ENCODE data around the gene SLCO4A1. TPM values are rescaled to one million over a fixed set of nuclear protein-coding genes. Genes with fewer than 3 reads are reported as not detected.

SLCO4A1 gene
- total and polyA plus RNA-seq, 9 of the 15 experiments (the other 6 are each of a cell fraction or from before 2014, with no cell fraction given): 1.6 to 21.9 (median 12.8) TPM

DNA sequence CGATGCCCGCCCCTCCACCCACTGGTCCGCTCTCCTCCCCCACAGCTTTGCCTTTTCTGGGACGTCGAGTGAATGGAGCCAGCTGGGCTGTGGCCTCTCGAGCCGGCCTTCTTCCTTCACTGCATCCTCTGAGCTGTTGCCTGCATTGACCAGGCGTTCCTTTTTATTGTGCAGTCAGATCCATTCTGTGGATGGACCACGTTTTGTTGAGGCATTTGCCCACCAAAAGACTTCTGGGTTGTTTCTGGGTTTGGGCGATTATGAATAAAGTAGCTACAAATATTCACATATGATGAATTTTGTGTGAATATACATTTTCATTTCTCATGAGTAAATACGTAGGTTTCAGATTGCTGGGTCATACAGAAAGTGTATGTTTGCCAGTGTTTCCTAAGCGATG lies 76.2 kb downstream of the SLCO4A1 start:
- H3K9me1 ChIP-seq (ENCODE audit: control insufficient read depth, insufficient read depth, low read length): no peaks in the 10 kb centered on the region
- no peaks in the 10 kb centered on the region for H3K79me2 ChIP-seq (ENCODE audit: control insufficient read depth, insufficient read depth, low read length)
- H3K9ac ChIP-seq (ENCODE audit: insufficient read depth in 1 of 2, low read depth in 2 of 2, low read length in 2 of 2): no peak overlapping the region
- peaks cover 0 to 16% of the 10 kb centered on the region in 2 experiments; a peak in 3 of 5 replicates for H3K4me1 ChIP-seq (replicated peaks in 1 of 2; ENCODE audit: control insufficient read depth in 2 of 2, insufficient read depth in 2 of 2, low read length in 2 of 2)
- no peak overlapping the region for H3K27ac ChIP-seq (ENCODE audit: extremely low read depth, low read depth, low read length)
- H3K4me3 ChIP-seq: no peak overlapping the region
- H3K27me3 ChIP-seq (ENCODE audit: control insufficient read depth in 2 of 2, insufficient read depth in 2 of 2, low read length in 2 of 2): peaks cover 41 to 57% of the 10 kb centered on the region in 2 experiments
- H2AFZ ChIP-seq (ENCODE audit: low read depth, low read length): no peak overlapping the region
- H3K4me2 ChIP-seq (ENCODE audit: insufficient read depth, low read length): no peak overlapping the region
- in situ Hi-C loops (cut with MboI): no loop called here
- no peak for DNase-seq (ENCODE audit: extremely low read depth in 1 of 4, low spot score in 3 of 4)
- no peak for TF ChIP-seq NBN (IDR thresholded peaks at IDR 0.05; ENCODE audit: low read depth)
- TF ChIP-seq ZNF23 (CRISPR knock-in tag; IDR thresholded peaks at IDR 0.05): no peak
- no peak for TF ChIP-seq CREM (IDR thresholded peaks at IDR 0.05; ENCODE audit: low read depth)
- TF ChIP-seq, protein P1, sequence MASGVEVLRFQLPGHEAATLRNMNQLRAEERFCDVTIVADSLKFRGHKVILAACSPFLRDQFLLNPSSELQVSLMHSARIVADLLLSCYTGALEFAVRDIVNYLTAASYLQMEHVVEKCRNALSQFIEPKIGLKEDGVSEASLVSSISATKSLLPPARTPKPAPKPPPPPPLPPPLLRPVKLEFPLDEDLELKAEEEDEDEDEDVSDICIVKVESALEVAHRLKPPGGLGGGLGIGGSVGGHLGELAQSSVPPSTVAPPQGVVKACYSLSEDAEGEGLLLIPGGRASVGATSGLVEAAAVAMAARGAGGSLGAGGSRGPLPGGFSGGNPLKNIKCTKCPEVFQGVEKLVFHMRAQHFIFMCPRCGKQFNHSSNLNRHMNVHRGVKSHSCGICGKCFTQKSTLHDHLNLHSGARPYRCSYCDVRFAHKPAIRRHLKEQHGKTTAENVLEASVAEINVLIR (CRISPR knock-in tag; IDR thresholded peaks at IDR 0.05): no peak
- no peak for TF ChIP-seq SNIP1 (IDR thresholded peaks at IDR 0.05; ENCODE audit: low read depth)
- TF ChIP-seq ZNF121 (CRISPR knock-in tag; conservative IDR thresholded peaks at IDR 0.05): no peak
- TF ChIP-seq HDAC6 (IDR thresholded peaks at IDR 0.05; ENCODE audit: low read depth, low read length): no peak
- TF ChIP-seq ZNF263 (CRISPR knock-in tag; IDR thresholded peaks at IDR 0.05; ENCODE audit: borderline replicate concordance): no peak
- TF ChIP-seq HNRNPK (IDR thresholded peaks at IDR 0.05; ENCODE audit: low read depth, low read length, poor library complexity, severe bottlenecking): no peak
- no peak for TF ChIP-seq ILF3 (IDR thresholded peaks at IDR 0.05; ENCODE audit: borderline replicate concordance)
- no peak for TF ChIP-seq NR4A1 (CRISPR knock-in tag; IDR thresholded peaks at IDR 0.05)
- no peak for TF ChIP-seq NR4A1 (tag; IDR thresholded peaks at IDR 0.05)
- no peak for TF ChIP-seq ZZZ3 (IDR thresholded peaks at IDR 0.05)
- TF ChIP-seq KLF13 (tag; IDR thresholded peaks at IDR 0.05; ENCODE audit: borderline replicate concordance, low read depth): no peak
- no peak for TF ChIP-seq ZC3H8 (IDR thresholded peaks at IDR 0.05)
- no peak for TF ChIP-seq MBD2 (IDR thresholded peaks at IDR 0.05; ENCODE audit: borderline replicate concordance, low read depth)
- no peak for TF ChIP-seq SPI1 (IDR thresholded peaks at IDR 0.05; ENCODE audit: borderline replicate concordance, low read depth, low read length)
- no peak for TF ChIP-seq CCNT2 (IDR thresholded peaks at IDR 0.05; ENCODE audit: borderline replicate concordance, extremely low read depth, insufficient read length, low read depth, low read length)
- no peak for TF ChIP-seq ZNF696 (CRISPR knock-in tag; conservative IDR thresholded peaks at IDR 0.05)
- TF ChIP-seq HDAC1 (IDR thresholded peaks at IDR 0.05): no peak
- H4K20me1 ChIP-seq (replicated peaks; ENCODE audit: control insufficient read depth, insufficient read depth, low read length): no peaks in the 10 kb centered on the region
- CTCF ChIA-PET (ENCODE audit: low intra/inter-chr PET ratio): no interaction called here
- POLR2A ChIA-PET: interaction anchor here (0.8 to 1.9 kb wide), 2 partner anchors 10 to 41 kb away, joined by 3 to 5 read pairs; no protein-coding TSS in a partner anchor
- WGBS (ENCODE audit: insufficient coverage, low coverage, missing lambda C conversion rate): 2% methylated on average over 9 of the region's 12 CpGs
- ATAC-seq: no peak
- intact Hi-C loops (cut with micrococcal nuclease): no loop called here
- H3K9me3 ChIP-seq (replicated peaks; ENCODE audit: control insufficient read depth, insufficient read depth, low read depth, low read length): 0 out of 2 replicates have a peak, but pooled peaks cover 2% of the 10 kb centered on the region
- no peak for FAIRE-seq
- BruUV-seq (replicated peaks): no TSS peak
- no peaks in the 10 kb centered on the region for H3K36me3 ChIP-seq (ENCODE audit: control insufficient read depth, insufficient read depth, low read length)

Data from K562 (cell line).